Measurements from ENCODE around the gene TMEM11.

The TMEM11 gene

DNA sequence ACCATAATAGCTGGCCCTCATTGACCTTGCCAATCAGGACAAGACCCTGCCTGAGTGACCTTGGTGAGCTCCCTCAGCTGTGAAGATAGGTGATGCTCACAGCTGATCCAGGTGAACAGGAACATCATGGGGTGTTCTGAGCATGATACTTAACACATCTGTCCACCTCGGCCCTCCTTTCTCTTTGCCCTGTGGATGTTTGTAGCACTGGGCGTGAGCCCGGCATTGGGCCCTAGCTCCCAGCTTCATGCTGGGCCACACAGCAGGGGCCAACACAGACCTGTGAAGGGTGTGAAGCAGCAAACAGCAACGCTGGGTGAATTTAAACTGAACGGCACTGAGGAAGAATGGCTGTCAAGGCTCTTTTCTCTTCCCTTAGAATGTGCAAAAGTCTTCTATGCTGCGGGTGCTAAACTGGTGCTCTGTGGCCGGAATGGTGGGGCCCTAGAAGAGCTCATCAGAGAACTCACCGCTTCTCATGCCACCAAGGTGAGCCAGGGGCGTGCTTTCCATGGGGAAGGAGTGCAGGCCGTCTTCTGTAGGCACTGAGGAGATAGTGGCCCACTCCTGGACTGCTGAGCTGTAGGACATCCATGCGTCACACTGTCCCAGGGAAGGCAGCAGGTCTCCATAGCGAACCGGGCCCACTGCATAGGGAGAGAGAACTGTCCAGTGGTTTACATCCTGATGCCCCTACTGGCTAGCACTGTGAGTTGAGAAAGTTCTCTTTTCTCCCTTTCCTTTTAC, 35.9 kb downstream of the TMEM11 start:
- DNase-seq: no peak

DNA sequence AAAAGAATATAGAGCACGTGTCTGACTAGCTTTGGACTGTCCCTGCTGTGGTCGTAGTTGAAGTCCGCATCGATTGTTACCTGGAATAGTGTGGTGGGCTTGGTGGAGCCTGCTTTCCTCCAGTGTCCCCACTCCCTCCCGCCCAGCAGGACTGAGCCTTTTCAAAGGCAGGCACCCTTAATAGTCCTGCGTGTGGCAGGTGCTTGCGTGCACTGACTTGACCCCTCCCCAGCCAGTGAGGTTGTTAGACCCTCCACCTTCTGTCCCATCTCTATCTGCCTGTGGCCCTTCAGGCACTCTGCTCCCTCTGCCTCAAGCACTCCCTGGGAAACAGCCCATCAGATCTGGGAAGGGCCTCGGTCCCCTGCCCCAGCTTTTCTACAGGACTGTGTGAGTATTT, 36.6 kb downstream of the TMEM11 start:
- DNase-seq: no peak

- no peak for DNase-seq
Observed at GRCh38 chr17:21176773-21177395, 37.1 kb downstream of the TMEM11 start.

DNA sequence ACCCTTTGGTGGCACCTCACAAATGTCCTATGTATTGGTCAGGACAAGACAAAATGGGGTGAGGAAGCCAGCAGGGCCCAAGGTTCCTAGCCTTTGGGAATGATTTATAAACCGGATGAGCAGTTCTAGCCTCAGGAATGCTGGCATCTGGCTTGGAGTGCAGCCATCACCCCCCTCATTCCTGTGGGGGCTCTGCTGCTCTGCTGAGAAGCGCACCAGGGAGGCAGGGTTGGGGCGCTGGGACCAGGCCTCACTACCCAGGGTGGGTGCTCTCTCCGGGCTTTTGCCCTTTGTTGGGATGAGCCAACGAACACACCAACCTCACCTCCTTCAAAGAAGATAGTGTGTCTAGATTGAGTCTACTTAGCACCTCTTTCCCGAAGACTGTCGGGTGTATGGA, 39.2 kb downstream of the TMEM11 start:
- DNase-seq: no peak

GRCh38 chr17:21174186-21174585, 39.8 kb downstream of the TMEM11 start:
- DNase-seq: no peak

GRCh38 chr17:21173543-21173942, 40.4 kb downstream of the TMEM11 start:
- DNase-seq: no peak

DNA sequence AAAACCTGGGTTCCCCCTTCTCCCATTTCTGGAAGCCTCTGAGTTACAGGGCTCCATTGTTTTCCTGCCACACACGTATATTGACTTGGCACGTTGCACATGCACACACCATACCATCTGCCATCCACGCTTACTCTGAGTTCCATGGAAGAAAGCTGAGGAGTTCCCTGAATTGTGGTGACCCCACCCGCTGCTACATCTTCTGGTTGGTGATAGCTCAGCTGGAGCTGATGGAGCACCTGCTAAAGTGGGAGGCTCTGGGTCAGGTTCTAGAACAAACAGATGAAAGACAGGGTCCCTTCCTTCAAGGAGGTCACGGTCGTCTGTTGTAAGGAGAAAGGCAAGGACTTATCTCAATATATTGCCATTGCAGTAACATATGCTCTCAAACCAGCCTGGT, 41.1 kb downstream of the TMEM11 start:
- DNase-seq: no peak

DNA sequence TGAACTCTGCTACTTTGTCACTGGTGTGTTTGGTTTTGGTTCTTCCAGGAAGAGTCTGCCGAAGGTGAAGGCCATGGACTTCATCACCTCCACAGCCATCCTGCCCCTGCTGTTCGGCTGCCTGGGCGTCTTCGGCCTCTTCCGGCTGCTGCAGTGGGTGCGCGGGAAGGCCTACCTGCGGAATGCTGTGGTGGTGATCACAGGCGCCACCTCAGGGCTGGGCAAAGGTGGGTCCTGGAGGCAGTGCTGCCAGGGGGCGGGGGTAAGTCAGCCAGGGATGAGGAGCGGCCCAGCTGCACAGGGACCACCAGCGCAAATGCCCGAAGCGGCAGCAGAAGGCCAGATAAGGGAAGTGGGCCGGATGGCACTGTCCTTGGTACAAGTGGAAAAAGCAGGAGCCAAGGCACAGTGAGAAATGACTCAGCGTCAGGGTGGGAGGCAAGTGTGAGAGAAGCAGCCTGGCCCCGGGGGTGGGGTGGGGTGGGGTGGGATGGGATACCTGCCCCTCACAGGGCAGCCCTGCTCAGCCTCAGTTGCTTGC, 41.9 kb downstream of the TMEM11 start:
- DNase-seq: no peak

- DNase-seq: no peak
Observed at GRCh38 chr17:21171309-21171922, 42.5 kb downstream of the TMEM11 start.

- no peak for DNase-seq
Observed at GRCh38 chr17:21170809-21171208, 43.2 kb downstream of the TMEM11 start.

- no peak for DNase-seq
Observed at GRCh38 chr17:21169496-21169895, 44.5 kb downstream of the TMEM11 start.

DNA sequence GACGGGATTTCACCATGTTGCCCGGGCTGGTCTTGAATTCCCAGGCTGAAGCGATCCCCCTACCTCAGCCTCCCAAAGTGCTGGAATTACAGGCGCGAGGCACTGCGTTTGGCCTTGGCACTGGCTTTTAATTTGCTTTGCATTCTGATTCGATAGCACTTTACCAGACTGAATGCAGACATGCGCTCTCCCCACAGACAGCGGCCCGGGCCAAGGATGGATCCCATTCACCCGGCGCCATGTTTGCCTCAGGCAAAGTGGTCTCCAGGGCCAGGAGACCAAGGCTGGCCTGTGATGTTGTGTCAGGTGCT, 45.5 kb downstream of the TMEM11 start:
- no peak for DNase-seq

DNA sequence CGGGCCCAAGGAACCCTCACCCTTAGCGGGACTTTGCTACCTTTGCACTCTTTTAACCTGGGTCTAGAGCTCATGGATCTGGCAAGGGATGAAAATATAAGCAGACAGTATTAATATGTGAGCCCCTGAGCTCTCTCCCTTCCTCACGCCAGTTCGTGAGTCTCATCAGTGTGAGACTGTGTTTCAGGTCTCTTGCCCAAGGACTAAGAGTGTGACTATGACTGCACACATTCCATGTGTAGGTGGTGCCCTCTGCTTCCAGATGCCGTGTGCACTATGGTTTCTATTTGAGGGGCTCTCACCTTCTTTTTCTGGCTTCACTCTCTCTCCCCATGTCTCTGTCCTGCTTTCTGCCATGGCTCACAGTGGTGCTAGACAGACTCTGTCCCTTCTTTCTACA, 46.7 kb downstream of the TMEM11 start:
- no peak for DNase-seq

DNA sequence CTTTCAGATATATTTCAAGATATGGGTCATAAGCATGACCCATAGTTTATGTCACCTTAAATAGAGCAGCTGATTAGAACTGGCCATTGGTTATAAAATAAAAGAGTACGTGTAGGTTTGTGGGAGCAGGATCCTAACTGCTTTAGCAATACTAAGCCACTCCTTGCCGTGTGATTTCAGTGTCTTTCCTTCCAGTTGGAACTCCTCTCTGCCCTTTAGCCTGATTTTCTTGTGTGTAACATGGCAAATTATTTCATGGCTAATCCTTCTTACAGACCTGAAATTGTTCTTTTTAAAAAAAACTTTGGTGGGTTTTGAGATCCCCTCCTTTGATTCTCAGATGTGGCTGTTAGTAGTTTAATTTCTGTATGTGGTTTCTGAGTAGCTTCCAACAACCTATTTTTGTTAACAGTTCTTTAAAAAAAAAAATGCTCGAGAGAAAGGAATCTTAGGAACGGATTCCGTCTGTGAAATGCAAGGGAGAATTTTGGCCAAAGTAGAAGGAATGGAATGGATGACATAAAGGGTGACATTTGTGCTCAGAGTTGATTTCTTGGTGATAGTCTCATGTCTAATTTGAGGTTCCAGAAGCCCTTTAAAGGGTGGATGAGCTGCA, 47.3 kb downstream of the TMEM11 start:
- no peak for DNase-seq

GRCh38 chr17:21165922-21166594, 47.9 kb downstream of the TMEM11 start:
- DNase-seq: no peak

DNA sequence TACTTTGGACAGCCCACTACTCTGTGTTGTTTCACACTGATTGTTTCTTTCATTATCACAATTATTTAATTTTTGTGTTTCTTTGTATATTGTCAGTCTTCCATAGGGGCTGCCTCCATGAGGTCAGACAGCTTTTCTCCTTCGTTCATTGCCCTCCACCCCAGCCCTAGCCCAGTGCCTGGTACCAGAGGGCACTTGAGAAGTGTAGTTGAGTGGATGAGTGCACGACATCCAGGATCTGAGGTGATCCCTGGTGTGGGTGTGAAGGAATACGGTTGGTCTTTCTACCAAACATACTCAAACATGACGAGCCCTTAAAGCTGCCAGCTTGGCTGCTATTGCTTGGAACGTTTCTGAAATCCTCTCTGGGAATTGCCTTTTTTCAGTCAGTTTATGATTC, 49.3 kb downstream of the TMEM11 start:
- DNase-seq: no peak

- no peak for DNase-seq
Observed at GRCh38 chr17:21164216-21164615, 49.7 kb downstream of the TMEM11 start.

GRCh38 chr17:21163101-21163500, 50.9 kb downstream of the TMEM11 start:
- no peak for DNase-seq

DNA sequence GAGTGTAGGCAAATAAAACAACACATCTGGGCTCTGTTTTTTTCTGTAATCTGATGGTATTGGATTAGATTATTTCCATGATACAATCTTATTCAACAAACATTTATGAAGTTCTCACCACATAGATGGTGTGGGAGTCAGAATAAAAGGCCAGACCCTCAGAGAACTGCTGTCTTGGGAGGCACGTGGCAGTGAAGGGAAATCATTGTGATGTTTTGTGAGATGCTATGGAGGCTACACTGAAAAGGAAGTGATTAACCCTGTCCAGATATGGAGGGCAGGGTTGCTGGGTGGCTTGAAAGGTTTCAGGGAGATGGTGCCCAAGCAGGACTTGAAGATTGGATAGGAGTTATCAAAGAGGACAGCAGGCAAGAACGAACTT, 51.6 kb downstream of the TMEM11 start:
- DNase-seq: no peak

- no peak for DNase-seq
Observed at GRCh38 chr17:21161498-21162393, 52.2 kb downstream of the TMEM11 start.

DNA sequence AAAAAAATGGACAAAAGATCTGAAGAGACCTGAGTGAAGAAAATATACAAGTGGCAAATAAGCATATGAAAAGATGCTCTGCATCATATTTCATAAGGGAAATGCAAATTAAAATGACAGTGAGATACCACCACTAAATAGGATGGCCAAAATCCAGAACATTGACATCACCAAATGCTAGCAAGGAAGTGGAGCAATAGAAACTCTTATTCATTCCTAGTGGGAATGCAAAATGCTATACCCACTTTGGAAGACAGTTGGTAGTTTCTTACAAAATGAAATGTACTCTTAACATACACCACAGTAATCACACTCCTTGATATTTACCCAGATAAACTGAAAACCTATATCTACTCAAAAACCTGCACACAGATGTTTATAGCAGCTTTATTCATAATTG, 53.6 kb downstream of the TMEM11 start:
- DNase-seq: no peak
